ELF-1 (cell line): Measurements from ENCODE around the gene MRTFA.
"Not testable (repeated sequence)": the region's sequence is repeated elsewhere in the genome, so short reads cannot be mapped to it uniquely, and the experiment has no call there.

Experiments used
- DNase-seq: peaks from one replicate; pipeline ENCODE4 v3.0.0-alpha.2; 2016; ENCODE audit warnings: low read depth, low spot score

The MRTFA gene

GRCh38 chr22:40595497-40596234 lies 40.9 kb downstream of the MRTFA start:
- DNase-seq, result no peak

GRCh38 chr22:40594924-40595323 lies 41.6 kb downstream of the MRTFA start:
- DNase-seq, result no peak

GRCh38 chr22:40594346-40594745 lies 42.2 kb downstream of the MRTFA start:
- DNase-seq, result no peak

- no peak for DNase-seq
Observed at GRCh38 chr22:40593460-40594273, 42.9 kb downstream of the MRTFA start.

GRCh38 chr22:40592352-40593113 lies 44.0 kb downstream of the MRTFA start:
- DNase-seq, result no peak

GRCh38 chr22:40588726-40589125 lies 47.8 kb downstream of the MRTFA start:
- DNase-seq, result no peak

- no peak for DNase-seq
Observed at GRCh38 chr22:40586781-40587180, 49.7 kb downstream of the MRTFA start.

GRCh38 chr22:40585310-40585751 lies 51.2 kb downstream of the MRTFA start:
- no peak for DNase-seq

- not testable (repeated sequence) for DNase-seq
Observed at GRCh38 chr22:40584766-40585165, 51.8 kb downstream of the MRTFA start.

- no peak for DNase-seq
Observed at GRCh38 chr22:40583053-40583741, 53.3 kb downstream of the MRTFA start.

GRCh38 chr22:40582063-40582462 lies 54.5 kb downstream of the MRTFA start:
- no peak for DNase-seq

- DNase-seq, result no peak
Observed at GRCh38 chr22:40580631-40581030, 55.9 kb downstream of the MRTFA start.

GRCh38 chr22:40578171-40578570 lies 58.3 kb downstream of the MRTFA start:
- DNase-seq, result no peak

- no peak for DNase-seq
Observed at GRCh38 chr22:40572976-40573375, 63.5 kb downstream of the MRTFA start.

GRCh38 chr22:40571887-40572286 lies 64.6 kb downstream of the MRTFA start:
- DNase-seq, result no peak

GRCh38 chr22:40567626-40568328 lies 68.7 kb downstream of the MRTFA start:
- DNase-seq, result no peak

GRCh38 chr22:40567106-40567505 lies 69.4 kb downstream of the MRTFA start:
- DNase-seq, result no peak

- no peak for DNase-seq
Observed at GRCh38 chr22:40560994-40561515, 75.5 kb downstream of the MRTFA start.

- DNase-seq, result no peak
Observed at GRCh38 chr22:40560551-40560950, 76.0 kb downstream of the MRTFA start.

GRCh38 chr22:40557972-40558371 lies 78.5 kb downstream of the MRTFA start:
- no peak for DNase-seq

GRCh38 chr22:40556641-40557040 lies 79.9 kb downstream of the MRTFA start:
- DNase-seq, result no peak
